IMR-90 (cell line): ENCODE measurements around the gene KRTAP2-1. TPM values are rescaled to one million over a fixed set of nuclear protein-coding genes. Genes with fewer than 3 reads are reported as not detected.

Source experiments
- ATAC-seq: fragments of 200-7000 bp; cut with Tn5 transposase; 2 replicates; pipeline ENCODE4 v1.9.1; 2020; ENCODE audit warnings: low read depth, mild to moderate bottlenecking, moderate library complexity
- BruUV-seq: library from RNA; stranded (reverse); fragments of 400-500 nt; replicated peaks from 2 replicates; lab custom pipeline; 2021; lab: Mats Ljungman, UMichigan
- CTCF ChIA-PET: fragments of 300-600 bp; formaldehyde crosslinking; extraction: SDS; loops from one replicate; lab custom pipeline; 2021; ENCODE audit warnings: antibody characterized with exemption; lab: Yijun Ruan, JAX
- POLR2A ChIA-PET: fragments of 300-600 bp; sonication (Branson Sonifier 250); formaldehyde crosslinking; loops from one replicate; lab custom pipeline; 2022; ENCODE audit warnings: antibody characterized with exemption; ENCODE audit not compliant: unreplicated experiment; lab: Charles Lee
- DNase-seq: peaks from one replicate; pipeline ENCODE4 v3.0.0; 2013
- H2AFZ ChIP-seq: replicated peaks from 2 replicates; pipeline ENCODE3; 2013; ENCODE audit warnings: low read length, mild to moderate bottlenecking; ENCODE audit not compliant: poor library complexity
- H2AK5ac ChIP-seq: 2 replicates; pipeline ENCODE4 v1.6.1; 2013; ENCODE audit warnings: low read depth, low read length, inconsistent platforms
- H2AK9ac ChIP-seq: replicated peaks from 2 replicates; pipeline ENCODE3; 2013; ENCODE audit warnings: mild to moderate bottlenecking, low read depth, low read length, moderate library complexity; ENCODE audit not compliant: poor library complexity
- H2BK120ac ChIP-seq: 2 replicates; pipeline ENCODE4 v1.6.1; 2013; ENCODE audit warnings: low read depth, low read length, inconsistent platforms
- H2BK15ac ChIP-seq: 3 replicates; pipeline ENCODE4 v1.6.1; 2013; ENCODE audit warnings: low read depth, low read length, inconsistent platforms
- H2BK20ac ChIP-seq: 2 replicates; pipeline ENCODE4 v1.6.1; 2013; ENCODE audit warnings: low read depth, mild to moderate bottlenecking, inconsistent platforms, low read length, moderate library complexity
- H2BK5ac ChIP-seq: 2 replicates; pipeline ENCODE4 v1.6.1; 2013; ENCODE audit warnings: mild to moderate bottlenecking, low read depth, low read length, inconsistent platforms; ENCODE audit not compliant: poor library complexity, severe bottlenecking
- H3K14ac ChIP-seq: replicated peaks from 2 replicates; pipeline ENCODE4 v1.6.1; 2013; ENCODE audit warnings: low read depth, low read length, inconsistent platforms
- H3K18ac ChIP-seq: 2 replicates; pipeline ENCODE4 v1.6.1; 2013; ENCODE audit warnings: low read depth, low read length, control low read depth
- H3K23ac ChIP-seq: 2 replicates; pipeline ENCODE4 v1.6.1; 2013; ENCODE audit warnings: low read depth, low read length, inconsistent platforms
- H3K27ac ChIP-seq: 2 replicates; pipeline ENCODE4 v1.5.1; 2013; ENCODE audit warnings: mild to moderate bottlenecking, control low read depth, low read length; ENCODE audit not compliant: insufficient read depth
- H3K27me3 ChIP-seq: 2 replicates; pipeline ENCODE4 v1.6.1; 2013; ENCODE audit warnings: low read length; ENCODE audit not compliant: control insufficient read depth, insufficient read depth
- H3K36me3 ChIP-seq: 2 replicates; pipeline ENCODE4 v1.6.1; 2013; ENCODE audit warnings: low read length, mixed read lengths; ENCODE audit not compliant: control insufficient read depth, insufficient read depth
- H3K4ac ChIP-seq: 2 replicates; pipeline ENCODE4 v1.6.1; 2013; ENCODE audit warnings: low read depth, low read length, inconsistent platforms
- H3K4me1 ChIP-seq: 2 replicates; pipeline ENCODE4 v1.6.1; 2013; ENCODE audit warnings: low read length, mixed read lengths; ENCODE audit not compliant: control insufficient read depth, insufficient read depth
- H3K4me2 ChIP-seq: 2 replicates; pipeline ENCODE4 v1.6.1; 2013; ENCODE audit warnings: low read depth, mild to moderate bottlenecking, control low read depth, low read length, moderate library complexity
- H3K4me3 ChIP-seq: 2 replicates; pipeline ENCODE4 v1.5.1; 2013; ENCODE audit warnings: low read depth, mild to moderate bottlenecking, control low read depth, low read length, moderate library complexity; ENCODE audit not compliant: insufficient read depth
- H3K56ac ChIP-seq: 2 replicates; pipeline ENCODE4 v1.6.1; 2013; ENCODE audit warnings: low read length, inconsistent platforms; ENCODE audit not compliant: insufficient read depth; ENCODE audit errors: extremely low read depth
- H3K79me1 ChIP-seq, 2 experiments: 2 replicates each; pipeline ENCODE4 v1.6.1; 2013; ENCODE audit warnings: low read length in 2 of 2, inconsistent platforms in 1 of 2, low read depth in 1 of 2
- H3K9ac ChIP-seq: 2 replicates; pipeline ENCODE4 v1.6.1; 2013; ENCODE audit warnings: low read depth, low read length, control low read depth
- H3K9me1 ChIP-seq: 2 replicates; pipeline ENCODE4 v1.6.1; 2013; ENCODE audit warnings: low read length, inconsistent platforms; ENCODE audit not compliant: insufficient read depth
- H3K9me3 ChIP-seq: 2 replicates; pipeline ENCODE4 v1.6.1; 2013; ENCODE audit warnings: low read length; ENCODE audit not compliant: control insufficient read depth, insufficient read depth
- H4K20me1 ChIP-seq: 2 replicates; pipeline ENCODE4 v1.6.1; 2013; ENCODE audit warnings: low read length, inconsistent platforms; ENCODE audit not compliant: insufficient read depth
- H4K5ac ChIP-seq: 2 replicates; pipeline ENCODE4 v1.6.1; 2013; ENCODE audit warnings: mild to moderate bottlenecking, low read depth, low read length, control low read depth
- H4K8ac ChIP-seq, 2 experiments: 2 replicates each; pipeline ENCODE4 v1.6.1; 2013; ENCODE audit warnings: low read depth in 2 of 2, low read length in 2 of 2, control low read depth in 1 of 2, inconsistent platforms in 1 of 2
- H4K91ac ChIP-seq: 2 replicates; pipeline ENCODE4 v1.6.1; 2013; ENCODE audit warnings: low read depth, low read length, inconsistent platforms; ENCODE audit not compliant: insufficient read depth
- BHLHE40 ChIP-seq: fragments of 150-350 bp; IDR thresholded peaks from 2 replicates; pipeline ENCODE4 v1.6.1; 2016; ENCODE audit warnings: mild to moderate bottlenecking, low read depth, low read length
- CHD1 ChIP-seq: IDR thresholded peaks from 2 replicates; pipeline ENCODE4 v1.6.1; 2012; ENCODE audit warnings: low read depth, low read length, improper control_type of control experiment
- MAFK ChIP-seq: IDR thresholded peaks from 2 replicates; pipeline ENCODE4 v1.6.1; 2012; ENCODE audit warnings: low read depth, low read length, improper control_type of control experiment
- MXI1 ChIP-seq: IDR thresholded peaks from 2 replicates; pipeline ENCODE4 v1.6.1; 2012; ENCODE audit warnings: low read depth, mild to moderate bottlenecking, low read length, moderate library complexity, borderline replicate concordance
- RCOR1 ChIP-seq: IDR thresholded peaks from 2 replicates; pipeline ENCODE4 v1.6.1; 2012; ENCODE audit warnings: mild to moderate bottlenecking, low read length, improper control_type of control experiment; ENCODE audit not compliant: insufficient replicate concordance
- WGBS, 2 experiments: methylation state at CpG; one replicate each; pipeline versions ENCODE4 v1.1.5 to v1.1.7; 2013; ENCODE audit warnings: missing lambda C conversion rate in 2 of 2; ENCODE audit not compliant: insufficient read length in 1 of 2; ENCODE audit errors: extremely low coverage in 2 of 2; 5-methylcytosine and 5-hydroxymethylcytosine counted together
- dilution Hi-C: fragments of 300-500 bp; cut with HindIII; formaldehyde crosslinking; loops from one replicate; pipeline ENCODE4 v1.14.3; 2018; ENCODE audit warnings: low sequenced_read_pairs; ENCODE audit not compliant: unreplicated experiment
- in situ Hi-C: fragments of 300-500 bp; cut with MboI; formaldehyde crosslinking; loops from 3 replicates; pipeline ENCODE4 v1.14.3; 2019; ENCODE audit warnings: low sequenced_read_pairs, inconsistent platforms, mixed read lengths
- intact Hi-C: fragments of 100-400 bp; cut with micrococcal nuclease; formaldehyde crosslinking; loops from 2 replicates; pipeline ENCODE4 v1.10.0; 2022
- polyA plus RNA-seq, 3 experiments: library from polyadenylated mRNA; depleted of rRNA; stranded (reverse); fragments of >200 nt; gene quantifications; 2 replicates each; pipeline ENCODE4 v1.2.3, GENCODE V29; 2012; ENCODE audit warnings: low replicate concordance in 1 of 3
- total RNA-seq: library from RNA; depleted of rRNA; stranded (reverse); fragments of >200 nt; gene quantifications from 2 replicates; pipeline ENCODE4 v1.2.3, GENCODE V29; 2012
- TF ChIP-seq, protein P1 (sequence below): fragments of 150-350 bp; IDR thresholded peaks from 2 replicates; pipeline ENCODE4 v1.6.1; 2017; ENCODE audit warnings: mild to moderate bottlenecking, antibody characterized with exemption, low read length, low read depth

The KRTAP2-1 gene
- total and polyA plus RNA-seq, 2 of the 4 experiments (the other 2 are of a cell fraction), result not detected

DNA sequence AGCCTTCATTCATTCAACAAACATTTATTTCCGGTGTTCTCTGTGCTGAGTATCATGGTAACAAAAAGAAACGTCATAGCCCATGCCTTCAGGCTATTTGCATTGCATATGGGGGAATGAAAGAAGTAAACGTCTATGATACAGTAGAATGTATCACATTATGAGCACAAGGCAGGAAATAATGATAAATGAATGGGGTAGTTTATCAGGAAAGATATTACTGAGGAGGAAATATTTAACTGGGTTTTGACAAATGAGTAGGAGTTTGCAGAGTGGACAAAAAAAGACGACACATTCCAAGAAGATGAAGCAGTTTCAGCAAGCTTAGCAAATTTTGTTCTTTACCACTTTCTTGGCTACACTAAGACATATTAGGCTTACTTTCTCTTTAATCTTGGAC lies 35.5 kb upstream of the KRTAP2-1 start:
- in situ Hi-C loops (no loop called here), dilution Hi-C loops (no loop called here), intact Hi-C loops (no loop called here)
- ChIA-PET CTCF (no interaction called here), POLR2A (no interaction called here)
- H2BK5ac ChIP-seq, result peak overlapping the region; percentile 89
- H3K23ac ChIP-seq, result no peak overlapping the region
- H3K4ac ChIP-seq, result peak overlapping the region; percentile 77; the same call in 1 of the 2 replicates
- H2BK120ac ChIP-seq, result peak overlapping the region; percentile 80
- peak overlapping the region; percentile 35 for H3K27ac ChIP-seq
- H3K18ac ChIP-seq, result peak overlapping the region; percentile 98; the same call in 1 of the 2 replicates
- DNase-seq (peak; percentile 35), ATAC-seq (peak; percentile 31)
- H2BK20ac ChIP-seq, result peak overlapping the region; percentile 61; the same call in 1 of the 2 replicates
- H3K56ac ChIP-seq, result no peak overlapping the region
- no peak overlapping the region for H4K91ac ChIP-seq
- peak overlapping the region; percentile 95; the same call in 1 of the 2 replicates for H4K5ac ChIP-seq
- H3K4me1 ChIP-seq, result no peaks in the 10 kb centered on the region; the same call in 1 of the 2 replicates
- peak; percentile 78 for TF ChIP-seq MAFK
- no peak for TF ChIP-seq MXI1
- TF ChIP-seq CHD1, result no peak
- TF ChIP-seq BHLHE40, result no peak
- TF ChIP-seq, protein P1, sequence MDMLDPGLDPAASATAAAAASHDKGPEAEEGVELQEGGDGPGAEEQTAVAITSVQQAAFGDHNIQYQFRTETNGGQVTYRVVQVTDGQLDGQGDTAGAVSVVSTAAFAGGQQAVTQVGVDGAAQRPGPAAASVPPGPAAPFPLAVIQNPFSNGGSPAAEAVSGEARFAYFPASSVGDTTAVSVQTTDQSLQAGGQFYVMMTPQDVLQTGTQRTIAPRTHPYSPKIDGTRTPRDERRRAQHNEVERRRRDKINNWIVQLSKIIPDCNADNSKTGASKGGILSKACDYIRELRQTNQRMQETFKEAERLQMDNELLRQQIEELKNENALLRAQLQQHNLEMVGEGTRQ, result no peak
- no peak for TF ChIP-seq RCOR1
- H2AFZ ChIP-seq, result no peak overlapping the region
- peak overlapping the region; percentile 56 to 70; a peak in 2 of 4 replicates for H4K8ac ChIP-seq
- no peaks in the 10 kb centered on the region for H3K79me1 ChIP-seq
- H3K9ac ChIP-seq, result no peak overlapping the region
- no peak overlapping the region for H3K4me2 ChIP-seq
- H3K14ac ChIP-seq, result peak overlapping the region; percentile 37; the same call in 1 of the 2 replicates
- no peaks in the 10 kb centered on the region; the same call in 1 of the 2 replicates for H3K9me1 ChIP-seq
- H2AK9ac ChIP-seq, result no peak overlapping the region
- no peak overlapping the region for H2AK5ac ChIP-seq
- no peaks in the 10 kb centered on the region for H4K20me1 ChIP-seq
- no peaks in the 10 kb centered on the region for H3K27me3 ChIP-seq
- H3K36me3 ChIP-seq, result no peaks in the 10 kb centered on the region
- no peaks in the 10 kb centered on the region for H3K9me3 ChIP-seq
- no TSS peak for BruUV-seq
- H3K4me3 ChIP-seq, result no peak overlapping the region
- no CpG with 5 or more reads among the region's 4 CpGs for WGBS, 2 experiments
- H2BK15ac ChIP-seq, result peak overlapping the region; percentile 70; the same call in 1 of the 3 replicates
